ENCODE data around the gene OR13G1.
"Not testable (repeated sequence)": the region's sequence is repeated elsewhere in the genome, so short reads cannot be mapped to it uniquely, and the experiment has no call there.

Gene OR13G1, protein sequence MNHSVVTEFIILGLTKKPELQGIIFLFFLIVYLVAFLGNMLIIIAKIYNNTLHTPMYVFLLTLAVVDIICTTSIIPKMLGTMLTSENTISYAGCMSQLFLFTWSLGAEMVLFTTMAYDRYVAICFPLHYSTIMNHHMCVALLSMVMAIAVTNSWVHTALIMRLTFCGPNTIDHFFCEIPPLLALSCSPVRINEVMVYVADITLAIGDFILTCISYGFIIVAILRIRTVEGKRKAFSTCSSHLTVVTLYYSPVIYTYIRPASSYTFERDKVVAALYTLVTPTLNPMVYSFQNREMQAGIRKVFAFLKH

GRCh38 chr1:247679639-247680038, at the start of gene OR13G1:
TSS of gene OR13G1 (minus strand) at chr1:247679739. CDS start at chr1:247673041, 6,698 bp downstream.
- no peak for DNase-seq

GRCh38 chr1:247721222-247721621, 41.7 kb upstream of the OR13G1 start:
- DNase-seq, result no peak

DNA sequence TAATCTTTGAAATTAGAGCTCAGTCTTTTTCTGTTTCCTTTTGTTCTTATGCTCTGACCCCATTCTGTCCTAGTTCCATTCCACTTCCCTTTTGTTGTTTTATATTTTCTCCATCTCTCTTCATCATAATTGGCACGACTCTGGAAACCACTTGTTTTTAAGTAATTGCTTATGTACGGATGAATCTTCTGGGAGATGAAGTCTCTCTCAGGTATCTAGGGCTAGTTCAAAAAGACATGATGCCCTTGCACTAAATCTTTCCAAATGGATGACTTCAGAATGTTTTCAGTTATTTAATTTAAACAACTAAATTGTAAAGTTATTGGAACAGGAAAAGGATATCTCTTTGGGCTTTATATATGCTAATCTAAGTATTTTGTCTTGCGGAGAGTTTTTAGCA, 37.0 kb upstream of the OR13G1 start, which contains the start of gene OR6F1:
TSS of gene OR6F1 (minus strand) at position 101 of the 400 bp plus-strand sequence. CDS start 3,891 bp downstream, outside the sequence.
- DNase-seq, result no peak

DNA sequence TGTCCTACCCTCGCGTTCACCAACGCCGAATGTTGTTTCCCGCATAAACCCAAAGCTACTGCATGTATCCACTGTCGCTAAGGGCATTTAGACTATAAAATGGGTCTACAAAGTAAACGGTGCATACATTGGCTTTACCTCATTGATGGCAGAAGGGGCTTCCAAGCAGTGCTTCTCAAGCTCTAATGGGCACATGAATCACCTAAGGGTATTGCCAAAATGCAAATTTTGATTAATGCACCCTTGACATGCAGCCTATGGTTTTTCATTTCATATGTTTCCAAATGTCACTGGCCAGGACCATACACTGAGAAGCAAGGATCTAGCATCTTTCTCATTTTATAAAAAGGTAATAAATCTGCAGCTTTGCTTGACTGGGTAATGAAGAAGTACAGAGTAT, 34.2 kb upstream of the OR13G1 start:
- no peak for DNase-seq

- DNase-seq, result not testable (repeated sequence)
Measured at GRCh38 chr1:247710681-247711080, 31.1 kb upstream of the OR13G1 start.

GRCh38 chr1:247701338-247701737, 21.8 kb upstream of the OR13G1 start:
- no peak for DNase-seq

DNA sequence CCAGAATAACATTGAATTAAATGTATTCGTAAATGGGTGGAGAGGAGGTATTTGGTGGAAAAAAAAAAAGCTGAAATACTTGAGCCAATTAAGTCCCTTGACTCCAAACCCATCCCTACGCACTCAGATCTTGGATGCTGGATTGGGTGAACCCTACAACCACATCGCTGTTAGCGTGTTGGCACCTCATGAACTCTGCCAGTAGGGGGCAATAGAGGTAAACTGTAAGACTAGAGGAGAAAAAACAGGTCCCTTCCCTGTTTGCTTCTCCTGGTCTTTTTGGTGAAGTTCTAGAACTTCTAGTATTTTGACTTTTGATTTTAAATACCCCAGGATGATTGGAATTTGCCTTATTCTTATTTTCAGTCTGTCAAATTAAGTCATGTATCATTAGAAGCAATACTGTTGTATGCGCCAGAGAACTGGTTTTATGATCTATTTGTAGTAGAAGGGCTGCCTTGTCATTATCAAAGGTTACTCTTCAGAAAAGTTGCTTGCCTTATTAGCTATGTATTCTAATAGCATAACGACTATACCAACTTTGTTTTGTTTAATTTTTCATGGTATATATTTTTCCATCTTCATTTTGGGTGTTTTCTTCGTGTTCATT, 1.9 kb upstream of the OR13G1 start:
- DNase-seq, result peak; percentile 69

GRCh38 chr1:247680171-247680570, 632 bp upstream of the OR13G1 start:
- no peak for DNase-seq

DNA sequence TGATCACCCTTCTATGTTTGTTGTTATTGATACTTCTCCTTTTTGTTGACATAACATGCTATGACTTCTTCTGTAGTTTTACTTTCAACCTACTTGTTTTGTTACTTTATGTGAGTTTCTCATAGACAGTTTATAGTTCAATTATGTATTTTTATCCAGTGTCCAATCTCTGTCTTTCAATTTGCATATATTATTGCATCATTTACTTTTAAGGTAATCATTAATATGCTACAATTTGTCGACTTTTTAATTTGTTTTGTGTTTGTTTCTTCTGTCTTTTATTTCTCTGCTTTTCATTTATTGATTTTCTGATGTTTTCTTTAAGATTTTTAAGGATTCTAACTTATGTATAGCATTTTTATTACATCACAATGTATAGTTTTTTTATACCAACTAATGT, 10.3 kb downstream of the OR13G1 start:
- DNase-seq, result no peak

DNA sequence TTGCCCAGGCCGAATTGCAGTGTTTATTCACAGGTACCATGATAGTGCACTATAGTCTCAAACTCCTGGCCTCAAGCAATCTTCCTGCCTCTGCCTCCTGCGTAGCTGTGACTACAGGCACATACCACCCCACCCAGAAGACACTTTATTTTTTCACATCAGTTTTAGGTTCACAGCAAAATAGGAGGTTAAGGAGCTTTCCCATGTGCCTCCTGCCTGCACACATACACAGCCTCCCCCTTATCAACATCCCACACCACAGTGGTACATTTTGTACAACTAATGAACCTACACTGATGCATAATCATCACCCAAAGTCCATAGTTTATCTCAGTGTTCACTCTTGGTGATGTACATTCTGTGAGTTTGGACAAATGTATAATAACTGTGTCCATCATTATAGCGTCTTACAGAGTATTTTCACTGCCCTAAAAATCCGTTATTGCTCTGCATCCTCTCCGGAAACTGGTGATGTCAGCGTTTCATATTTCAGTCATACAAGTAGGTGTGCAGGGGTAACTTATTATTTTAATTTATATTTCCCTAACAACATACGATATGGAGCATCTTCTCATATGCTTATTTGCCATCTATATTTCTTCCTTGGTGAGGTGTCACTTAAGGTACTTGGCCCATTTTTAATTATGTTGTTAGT, 23.2 kb downstream of the OR13G1 start:
- DNase-seq, result no peak

GRCh38 chr1:247653040-247653439, 26.5 kb downstream of the OR13G1 start:
- no peak for DNase-seq

DNA sequence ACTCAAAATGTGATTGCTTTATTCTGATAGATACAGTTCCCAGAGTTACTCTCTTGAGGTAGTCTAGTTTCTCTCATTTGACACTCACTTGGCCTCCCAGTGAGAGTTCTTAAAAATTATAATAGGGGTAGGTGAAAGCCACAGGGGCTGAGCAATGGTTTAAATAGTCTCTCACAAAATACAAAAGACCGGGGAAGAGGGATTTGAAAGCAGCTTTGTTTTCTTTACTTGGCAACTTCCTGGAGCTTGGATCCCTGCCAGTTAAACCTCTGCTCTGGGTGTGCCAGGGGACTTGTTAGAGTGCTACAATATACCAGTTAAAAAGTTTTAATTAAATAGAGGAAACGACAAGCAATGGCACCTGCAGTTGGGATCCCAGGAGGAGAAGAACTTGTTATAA, 31.7 kb downstream of the OR13G1 start:
- DNase-seq, result no peak

DNA sequence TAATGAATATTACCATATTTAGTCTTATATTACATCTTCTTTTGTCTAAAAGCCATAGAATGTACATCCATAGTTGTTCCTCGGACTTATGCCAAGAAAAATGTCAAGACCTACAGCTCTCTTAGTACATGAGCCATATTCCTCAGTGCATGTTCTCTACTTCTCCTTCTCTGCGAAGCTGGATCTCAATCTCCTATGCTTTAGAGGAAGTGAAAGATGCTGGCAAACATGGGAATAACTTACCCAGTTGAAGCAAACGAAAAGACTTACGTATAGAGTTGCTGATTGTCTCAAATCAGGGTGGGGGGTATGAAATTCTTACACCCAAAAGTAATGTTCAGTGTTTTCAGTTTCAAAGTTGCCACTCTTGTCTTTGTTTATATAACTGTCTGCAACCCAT, 32.7 kb downstream of the OR13G1 start:
- DNase-seq, result no peak

GRCh38 chr1:247642742-247643141, 36.8 kb downstream of the OR13G1 start:
- DNase-seq, result no peak

DNA sequence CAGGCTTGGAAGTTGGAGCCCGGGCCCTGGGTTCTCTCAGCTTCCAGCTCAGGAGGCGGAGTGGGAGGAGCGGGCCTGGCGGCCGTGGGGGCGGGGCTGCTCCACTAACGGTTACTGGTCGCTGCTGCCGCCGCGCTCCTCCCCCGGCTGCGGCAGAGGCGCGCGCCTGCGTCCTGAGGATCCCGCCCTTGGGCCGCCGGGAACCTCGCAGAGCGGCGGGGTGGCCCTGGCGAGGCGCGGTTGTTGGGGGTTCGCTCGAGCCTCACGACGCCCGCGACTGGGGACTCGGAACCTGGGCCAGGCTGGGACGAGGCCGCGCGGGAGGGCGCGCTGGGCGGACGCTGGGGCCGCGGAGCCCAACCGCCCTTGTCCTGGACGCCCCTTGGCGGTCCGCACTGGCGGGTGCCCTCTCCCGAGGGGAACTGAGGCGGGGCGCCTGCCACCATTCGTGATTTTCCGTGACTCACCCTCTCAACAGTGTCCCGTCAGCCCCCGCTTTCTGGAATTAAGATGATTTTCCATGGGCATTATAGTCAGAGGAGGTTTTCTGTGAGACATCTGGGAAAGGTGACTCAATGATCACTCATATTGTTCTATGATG, 40.1 kb downstream of the OR13G1 start:
- no peak for DNase-seq

DNA sequence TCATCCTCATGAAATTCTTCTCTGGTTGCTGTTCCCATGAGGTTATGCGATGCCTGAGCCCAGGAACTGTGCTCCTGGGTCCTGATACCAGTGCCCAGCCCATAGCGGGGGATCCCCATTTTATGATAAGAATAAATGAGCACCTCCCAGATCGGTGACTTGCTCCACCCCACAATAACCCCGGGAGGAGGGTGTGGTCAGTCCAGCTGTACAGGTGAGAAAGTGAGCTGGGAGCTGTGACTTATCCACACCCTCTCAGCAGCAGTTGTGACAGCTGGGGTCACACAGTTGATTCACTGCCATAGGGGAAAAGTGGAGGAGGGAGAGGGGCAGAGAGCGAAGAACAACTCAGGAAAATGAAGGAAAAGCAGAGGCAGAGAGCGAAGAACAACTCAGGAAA, 40.8 kb downstream of the OR13G1 start:
- DNase-seq, result no peak

GRCh38 chr1:247638011-247638410, 41.5 kb downstream of the OR13G1 start:
- no peak for DNase-seq

DNA sequence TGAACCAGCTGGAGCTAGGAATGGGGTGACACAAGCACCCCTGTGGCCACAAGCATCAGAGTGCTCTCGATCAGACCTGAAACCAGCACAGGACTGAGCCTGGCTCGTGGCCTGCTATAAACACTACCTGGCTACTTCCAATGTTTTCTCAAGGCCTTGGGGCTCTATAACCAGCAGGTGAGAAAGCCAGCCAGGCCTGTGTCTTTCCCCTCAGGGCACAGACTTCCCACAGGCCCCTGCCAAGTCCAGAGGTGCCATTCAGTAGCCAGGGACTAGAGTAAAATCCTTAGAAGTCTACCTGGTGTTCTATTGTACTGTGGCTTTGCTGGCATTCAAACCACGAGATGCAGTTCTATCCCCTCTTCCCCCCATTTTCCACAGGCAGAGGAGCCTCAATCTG, 51.6 kb downstream of the OR13G1 start:
- DNase-seq, result no peak
